ENCODE results near the gene TTC22.

The TTC22 gene

DNA sequence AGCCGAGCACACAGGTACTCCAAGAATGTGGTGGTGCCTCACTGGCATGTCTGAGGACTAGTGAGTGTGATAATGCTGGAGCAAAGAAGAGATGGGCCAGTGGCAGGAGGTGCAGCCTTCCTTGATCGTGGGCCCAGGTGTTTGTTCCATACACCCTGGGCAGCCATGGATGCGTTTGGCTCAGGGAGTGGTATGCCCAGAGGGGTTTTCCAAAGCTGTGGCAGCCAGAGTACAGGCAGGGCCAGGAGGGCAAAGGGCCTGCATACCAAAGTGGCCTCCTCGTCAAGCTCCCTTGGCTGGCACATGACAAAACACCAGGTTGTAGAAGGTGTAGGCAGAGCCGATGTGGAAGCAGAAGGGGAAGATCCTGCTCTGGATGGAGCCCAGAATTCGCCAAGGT is 55.8 kb downstream of the TTC22 start:
- DNase-seq: no peak

DNA sequence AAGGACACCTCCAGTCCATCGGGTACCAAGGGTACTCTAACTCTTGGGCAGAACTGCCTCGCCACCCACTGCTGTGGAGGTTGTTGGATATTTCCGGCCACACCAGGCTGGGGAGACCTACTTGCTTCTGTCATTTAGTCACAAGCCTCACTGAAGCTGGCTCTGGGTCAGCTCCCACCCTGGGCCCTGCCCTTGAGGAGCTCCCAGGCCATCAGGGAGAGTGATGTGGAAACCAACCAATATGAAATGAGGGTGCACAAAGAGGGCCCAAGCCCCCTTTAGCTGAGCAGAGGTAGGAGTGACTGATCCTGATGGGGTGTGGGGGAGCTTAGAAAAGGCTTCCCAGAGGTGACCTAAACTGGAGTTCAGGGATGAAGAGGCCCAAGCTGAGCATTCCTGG is 56.4 kb downstream of the TTC22 start:
- no peak for DNase-seq

DNA sequence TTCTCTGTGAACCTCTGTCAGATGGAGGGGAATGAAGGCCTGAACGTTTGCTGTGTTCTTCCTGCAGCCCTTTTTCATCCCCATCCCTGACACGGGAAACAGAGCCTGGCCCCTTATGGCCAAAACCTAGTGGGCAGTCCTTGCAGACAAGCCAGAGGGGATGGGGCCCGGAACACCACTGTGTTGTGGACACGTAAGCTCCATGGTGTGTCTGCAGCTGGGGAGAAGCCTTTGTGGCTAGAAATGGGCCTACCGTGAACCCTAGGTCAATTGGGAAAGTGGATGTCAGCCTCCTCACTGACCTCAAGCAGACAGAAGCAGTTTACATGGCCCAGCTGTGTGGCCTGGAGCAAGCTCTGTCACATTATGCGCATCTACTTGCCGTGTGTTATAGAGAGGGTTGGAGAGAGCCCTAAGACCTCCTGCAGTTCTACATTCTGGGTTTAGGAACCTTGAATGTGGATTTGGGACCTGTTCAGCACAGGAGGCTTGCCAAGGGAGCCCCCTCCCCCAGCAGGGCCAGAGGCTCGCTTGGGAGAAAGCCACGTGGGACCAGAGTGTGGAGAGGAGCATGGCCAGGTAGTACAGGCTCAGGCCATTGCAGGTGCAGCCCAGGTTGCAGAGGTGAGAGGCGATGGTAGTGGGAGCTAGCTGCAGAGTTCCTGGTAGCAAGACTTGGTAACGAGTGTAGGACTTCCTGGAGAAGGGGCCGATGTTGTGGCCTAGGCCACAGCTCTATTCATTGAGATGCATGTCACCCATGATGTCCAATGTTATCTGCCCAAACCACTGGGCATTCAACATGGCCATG is 57.5 kb downstream of the TTC22 start:
- DNase-seq: no peak

DNA sequence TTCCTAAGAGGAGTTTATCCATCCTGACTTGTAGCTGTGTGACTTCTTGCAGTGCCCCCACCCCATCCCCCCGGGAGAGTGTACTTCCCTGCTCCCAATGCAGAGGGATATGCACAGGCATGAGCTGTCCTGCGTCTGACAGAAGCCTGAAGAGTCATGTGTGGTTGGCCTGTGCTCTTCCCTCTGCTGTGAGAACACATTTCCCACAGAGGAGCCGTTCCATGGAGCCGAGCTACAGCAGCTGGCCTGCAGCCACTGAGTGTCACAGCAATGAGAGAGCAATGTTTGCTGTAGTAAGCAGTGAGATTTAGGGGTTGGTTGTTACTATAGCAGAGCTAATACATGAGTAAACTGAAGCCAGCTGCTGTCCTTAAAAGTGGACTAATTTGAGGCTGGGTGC is 58.8 kb downstream of the TTC22 start:
- DNase-seq: no peak

DNA sequence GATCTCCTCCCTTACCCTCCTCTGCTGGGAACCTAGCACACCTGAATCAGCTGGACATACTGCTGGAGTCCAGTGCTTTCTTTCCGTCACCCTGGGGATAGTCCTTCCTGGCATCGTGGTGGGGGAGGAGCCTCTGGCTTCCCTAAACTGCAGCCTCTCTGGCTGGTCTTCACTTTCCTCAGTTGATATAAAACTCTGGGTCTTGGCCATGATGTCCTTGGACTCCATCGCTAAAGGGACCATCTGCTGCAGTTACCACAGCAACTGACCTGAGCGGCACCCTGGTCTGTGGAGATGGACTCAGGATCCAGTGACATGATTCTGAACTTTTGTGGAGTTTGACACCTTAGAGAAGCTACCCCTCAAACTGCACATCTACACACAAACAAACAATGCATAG is 59.6 kb downstream of the TTC22 start:
- no peak for DNase-seq

DNA sequence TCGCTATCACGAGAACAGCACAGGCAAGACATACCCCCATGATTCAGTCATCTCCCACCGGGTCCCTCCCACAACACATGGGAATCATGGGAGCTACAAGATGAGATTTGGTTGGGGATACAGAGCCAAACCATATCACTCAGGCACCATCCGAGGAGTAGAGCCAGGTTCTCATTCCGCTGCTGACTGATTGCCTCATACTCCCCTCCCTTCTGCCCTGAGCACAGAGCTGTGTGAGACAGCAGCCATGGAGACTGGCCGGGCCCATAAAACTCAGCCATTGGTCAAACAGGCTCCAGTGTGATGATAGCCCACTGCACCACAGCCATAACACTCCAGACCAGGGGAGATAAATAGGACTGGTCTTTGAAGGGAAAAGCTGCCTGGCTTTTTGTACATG is 62.9 kb downstream of the TTC22 start:
- DNase-seq: no peak

DNA sequence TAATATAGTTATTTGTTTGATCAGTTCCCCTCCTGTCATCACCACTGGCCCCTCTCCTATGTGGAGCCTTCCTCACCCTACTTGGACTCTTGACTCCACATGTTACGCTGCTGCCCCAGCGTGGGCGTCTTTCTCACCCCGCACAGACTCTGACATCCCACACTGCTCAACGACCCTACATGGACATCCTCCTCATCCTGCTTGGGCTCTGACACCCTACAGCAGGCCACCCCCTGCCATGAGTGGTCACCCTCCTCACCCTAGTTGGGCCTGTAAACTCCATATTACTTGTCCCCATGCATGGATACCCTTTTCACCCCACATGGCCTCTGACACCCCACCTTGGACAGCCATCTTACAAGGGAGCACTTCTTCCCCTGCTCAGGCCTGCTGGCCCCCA is 64.4 kb downstream of the TTC22 start:
- DNase-seq: no peak
